GM19452 (cell line): Measurements from ENCODE around the gene PTH2.
A peak's percentile ranks its signal among the peaks of the same experiment; 100 is the strongest.
"Not testable (repeated sequence)": the region's sequence is repeated elsewhere in the genome, so short reads cannot be mapped to it uniquely, and the experiment has no call there.

Experiments used
- ATAC-seq: cut with Tn5 transposase; IDR thresholded peaks from one replicate; pipeline ENCODE4 v1.9.1; 2021; ENCODE audit not compliant: unreplicated experiment

The PTH2 gene, protein sequence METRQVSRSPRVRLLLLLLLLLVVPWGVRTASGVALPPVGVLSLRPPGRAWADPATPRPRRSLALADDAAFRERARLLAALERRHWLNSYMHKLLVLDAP

DNA sequence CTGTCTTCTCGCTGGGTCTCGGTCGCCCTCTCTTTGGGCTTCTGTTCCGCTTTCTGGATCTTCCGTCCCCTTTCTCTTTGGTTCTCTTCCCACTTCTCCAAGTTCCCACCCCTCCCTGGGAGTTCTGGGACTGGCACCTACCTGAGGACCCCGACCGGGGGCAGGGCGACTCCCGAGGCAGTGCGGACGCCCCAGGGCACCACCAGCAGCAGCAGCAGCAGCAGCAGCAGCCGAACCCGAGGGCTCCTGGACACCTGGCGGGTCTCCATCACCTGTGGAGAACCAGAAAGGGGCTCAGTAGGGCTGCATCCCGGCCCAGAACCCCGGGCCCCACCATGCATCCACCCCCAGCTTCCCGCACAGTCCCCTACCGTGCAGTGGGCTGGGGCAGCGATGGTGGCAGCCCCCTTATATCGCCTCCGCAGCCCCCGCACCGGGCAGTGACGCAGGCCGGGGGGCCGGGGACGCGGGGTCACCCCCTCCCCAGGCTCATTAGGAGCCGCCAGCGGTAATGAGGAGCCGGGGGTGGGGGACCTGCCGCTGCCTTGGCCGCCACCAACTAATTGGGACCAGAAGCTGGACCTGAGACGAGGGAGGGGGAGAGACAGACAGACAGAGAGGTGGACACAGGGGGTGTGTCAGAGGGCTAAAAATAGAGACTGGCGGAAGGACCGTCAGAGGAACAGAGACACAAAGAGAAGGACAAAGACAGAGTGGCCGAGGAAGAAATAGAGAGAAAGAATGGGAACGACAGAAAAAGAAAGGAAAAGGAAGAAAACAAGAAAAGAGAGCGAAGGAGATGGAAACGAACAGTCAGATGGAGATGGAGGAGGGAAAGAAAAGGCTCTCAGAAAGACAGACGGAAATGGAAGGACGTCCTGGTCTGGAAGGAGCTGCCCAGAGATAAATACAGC, at the start of gene PTH2:
PTH2 (minus strand) TSS at position 371 of the 914 bp plus-strand sequence; CDS start at position 269, 102 bp downstream.
- ATAC-seq: no peak

DNA sequence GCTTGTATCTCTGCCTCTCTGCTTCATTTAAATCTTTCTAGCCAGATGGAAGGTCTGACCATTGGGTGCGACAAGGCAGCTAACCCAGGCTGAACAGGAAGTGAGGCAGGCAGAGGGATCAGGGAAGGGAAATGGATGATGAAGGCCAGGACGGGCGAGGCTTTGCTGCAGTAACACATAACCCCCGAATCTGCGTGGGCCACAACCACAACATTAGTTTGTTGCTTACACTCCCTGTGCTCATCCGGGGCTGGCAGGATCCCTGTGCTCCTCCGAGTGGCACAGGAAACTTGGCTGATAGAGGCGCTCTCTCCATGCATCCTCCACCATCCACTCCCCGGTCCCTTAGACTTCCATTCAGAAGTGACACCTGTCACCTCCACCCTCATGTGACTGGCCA, 49.7 kb upstream of the PTH2 start:
- no peak for ATAC-seq

DNA sequence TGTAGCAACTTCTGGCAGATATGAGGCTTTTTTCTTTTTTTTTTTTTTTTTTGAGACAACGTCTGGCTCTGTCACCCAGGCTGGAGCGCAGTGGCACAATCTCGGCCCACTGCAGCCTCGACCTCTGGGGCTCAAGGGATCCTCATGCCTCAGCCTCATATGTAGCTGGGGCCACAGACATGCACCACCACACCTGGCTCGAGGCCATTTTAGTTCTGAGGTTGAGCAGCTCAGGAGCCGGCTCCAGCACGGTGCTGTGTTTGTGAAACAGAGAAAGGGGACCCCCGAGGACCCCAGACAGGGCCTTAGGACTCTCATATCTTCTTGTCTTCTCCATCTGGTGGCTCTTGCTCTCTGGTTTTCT, 47.4 kb upstream of the PTH2 start:
- no peak for ATAC-seq

DNA sequence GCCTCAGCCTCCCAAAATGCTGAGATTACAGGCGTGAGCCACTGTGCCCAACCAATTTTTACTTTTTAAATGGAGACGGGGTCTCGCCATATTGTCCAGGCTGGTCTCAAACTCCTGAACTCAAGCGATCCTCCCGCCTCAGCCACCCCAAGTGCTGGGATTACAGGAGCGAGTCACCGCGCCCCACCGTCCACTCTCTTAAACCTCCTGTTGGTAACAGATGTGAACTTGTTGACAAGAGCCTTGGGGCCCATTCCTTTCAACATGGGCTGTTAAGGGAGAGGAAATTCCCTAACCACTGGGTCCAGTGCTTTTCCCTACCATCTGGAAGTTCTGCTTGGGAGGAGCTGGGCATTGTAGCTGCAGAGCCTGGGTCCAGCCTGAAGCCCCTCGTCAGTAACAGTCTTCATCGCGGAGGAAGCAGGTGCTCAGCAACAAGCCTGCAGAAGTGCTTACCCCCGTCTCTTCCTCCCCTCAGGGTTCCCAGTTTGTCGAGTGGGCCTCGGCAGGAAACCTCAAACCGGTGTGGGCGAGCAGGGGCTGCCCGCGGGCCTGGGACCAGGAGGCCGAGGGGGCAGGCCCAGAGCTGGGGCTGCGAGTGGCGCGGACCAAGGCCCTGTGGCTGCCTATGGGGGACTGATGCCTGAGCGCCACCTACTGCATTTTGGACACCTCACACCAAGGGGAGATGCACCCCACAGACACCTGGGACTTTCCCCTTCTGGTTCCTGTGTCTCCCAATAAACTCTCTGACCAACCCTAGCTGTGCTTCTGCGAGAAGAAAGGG, 46.8 kb upstream of the PTH2 start:
- no peak for ATAC-seq

DNA sequence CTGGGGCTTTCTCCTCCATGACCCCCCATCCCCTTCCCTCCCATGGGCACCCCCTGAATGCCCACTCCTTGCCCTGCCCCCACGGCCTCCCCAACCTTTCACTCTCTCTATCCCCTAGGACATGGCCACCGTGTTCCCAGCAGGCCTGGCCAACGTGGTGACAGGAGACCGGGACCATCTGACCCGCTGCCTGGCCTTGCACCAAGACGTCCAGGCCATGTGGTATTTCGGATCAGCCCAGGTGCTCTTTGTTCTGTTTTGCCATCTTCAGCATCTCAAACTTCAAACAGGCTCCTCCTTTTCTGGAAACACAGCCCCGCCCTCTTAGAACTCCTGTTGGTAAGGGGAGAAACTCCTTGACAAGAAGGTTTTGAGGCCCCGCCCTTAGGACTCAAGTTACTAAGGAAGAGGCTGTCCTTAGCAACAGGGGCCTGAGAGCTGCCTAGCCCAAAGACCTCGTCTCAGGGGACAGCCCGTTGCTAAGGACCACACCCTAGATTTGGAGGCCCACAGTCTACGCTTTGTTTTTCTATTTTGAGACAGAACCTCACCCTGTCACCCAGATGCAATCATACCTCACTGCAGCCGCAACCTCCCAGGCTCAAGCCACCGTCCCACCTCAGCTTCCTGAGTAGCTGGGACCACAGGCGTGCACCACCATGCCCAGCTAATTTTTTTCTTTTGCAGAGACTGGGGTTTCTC, 45.7 kb upstream of the PTH2 start:
- no peak for ATAC-seq

DNA sequence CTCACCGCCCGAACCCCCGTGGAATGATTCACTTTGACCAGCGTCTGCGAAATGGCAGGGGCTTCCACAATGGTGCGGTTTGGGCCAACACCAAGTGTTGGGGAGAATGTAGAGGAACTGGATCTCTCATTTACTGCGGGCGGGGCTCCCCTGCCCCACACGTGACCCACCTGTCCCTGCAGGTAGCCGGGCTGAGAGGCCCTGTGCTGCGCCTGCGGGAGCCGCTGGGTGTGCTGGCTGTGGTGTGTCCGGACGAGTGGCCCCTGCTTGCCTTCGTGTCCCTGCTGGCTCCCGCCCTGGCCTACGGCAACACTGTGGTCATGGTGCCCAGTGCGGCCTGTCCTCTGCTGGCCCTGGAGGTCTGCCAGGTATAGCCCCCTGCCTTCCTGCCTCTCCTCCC, 45.0 kb upstream of the PTH2 start:
- no peak for ATAC-seq

DNA sequence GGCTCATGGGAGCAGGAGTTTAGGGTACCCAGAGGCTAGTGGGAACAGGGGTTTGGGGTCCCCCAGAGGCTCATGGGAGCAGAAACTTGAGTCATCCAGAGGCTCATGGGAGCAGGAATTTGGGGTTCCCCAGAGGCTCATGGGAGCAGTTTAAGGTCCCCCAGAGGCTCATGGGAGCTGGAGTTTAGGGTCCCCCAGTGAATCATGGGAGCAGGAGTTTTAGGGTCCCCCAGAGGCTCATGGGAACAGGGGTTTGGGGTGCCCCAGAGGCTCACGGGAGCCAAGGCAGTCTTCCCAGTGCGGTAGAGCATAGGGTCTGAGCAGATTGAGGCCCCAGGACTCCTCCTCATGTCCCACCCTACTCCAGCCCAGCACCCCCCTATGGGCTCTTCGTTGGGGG, 42.1 kb upstream of the PTH2 start:
- ATAC-seq: no peak

DNA sequence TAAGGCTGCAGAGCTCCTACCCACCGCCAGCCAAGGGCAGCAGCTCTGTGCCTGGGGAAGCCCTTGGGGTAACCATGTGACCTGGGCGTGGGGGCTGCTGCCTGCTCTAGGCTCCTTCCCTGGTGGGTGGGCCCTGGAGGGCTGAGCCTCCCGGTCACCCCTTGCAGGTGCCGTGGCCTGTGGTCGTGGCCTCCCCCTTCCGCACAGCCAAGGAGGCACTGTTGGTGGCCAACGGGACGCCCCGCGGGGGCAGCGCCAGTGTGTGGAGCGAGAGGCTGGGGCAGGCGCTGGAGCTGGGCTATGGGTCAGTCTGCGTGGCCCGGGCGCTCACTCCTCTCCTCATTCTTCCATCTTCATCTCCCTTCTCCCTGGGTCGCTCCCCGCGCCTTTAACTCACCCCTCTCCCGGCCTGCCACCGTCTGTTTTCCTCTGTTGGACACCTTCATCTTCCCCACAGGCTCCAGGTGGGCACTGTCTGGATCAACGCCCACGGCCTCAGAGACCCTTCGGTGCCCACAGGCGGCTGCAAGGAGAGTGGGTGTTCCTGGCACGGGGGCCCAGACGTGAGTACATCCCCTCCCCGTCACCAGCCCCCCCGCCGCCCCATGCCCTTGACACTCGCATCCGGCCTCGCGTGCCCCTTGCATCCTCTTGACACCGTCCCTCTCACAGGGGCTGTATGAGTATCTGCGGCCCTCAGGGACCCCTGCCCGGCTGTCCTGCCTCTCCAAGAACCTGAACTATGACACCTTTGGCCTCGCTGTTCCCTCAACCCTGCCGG, 40.9 kb upstream of the PTH2 start:
- no peak for ATAC-seq

DNA sequence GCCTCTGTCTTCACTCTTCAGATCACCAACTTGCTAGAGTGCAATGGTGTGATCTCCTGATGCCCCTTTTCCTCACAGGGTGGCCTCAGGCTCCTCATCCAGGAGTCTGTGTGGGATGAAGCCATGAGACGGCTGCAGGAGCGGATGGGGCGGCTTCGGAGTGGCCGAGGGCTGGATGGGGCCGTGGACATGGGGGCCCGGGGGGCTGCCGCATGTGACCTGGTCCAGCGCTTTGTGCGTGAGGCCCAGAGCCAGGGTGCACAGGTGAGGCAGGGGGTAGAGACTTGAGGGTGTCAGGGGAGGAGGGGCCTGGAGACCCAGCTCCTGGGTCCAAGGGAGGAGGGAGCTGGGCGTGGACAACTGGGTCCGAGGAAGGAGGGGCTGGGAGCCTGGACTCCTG, 39.3 kb upstream of the PTH2 start:
- no peak for ATAC-seq

DNA sequence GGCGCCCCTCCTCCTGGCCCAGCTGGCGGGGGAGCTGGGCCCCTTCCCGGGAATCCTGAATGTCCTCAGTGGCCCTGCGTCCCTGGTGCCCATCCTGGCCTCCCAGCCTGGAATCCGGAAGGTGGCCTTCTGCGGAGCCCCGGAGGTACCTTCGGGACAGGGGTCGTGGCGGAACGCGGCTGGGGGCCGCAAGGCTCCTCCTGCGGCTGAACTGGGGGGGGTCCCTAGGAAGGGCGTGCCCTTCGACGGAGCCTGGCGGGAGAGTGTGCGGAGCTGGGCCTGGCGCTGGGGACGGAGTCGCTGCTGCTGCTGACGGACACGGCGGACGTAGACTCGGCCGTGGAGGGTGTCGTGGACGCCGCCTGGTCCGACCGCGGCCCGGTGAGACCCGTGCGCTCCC, 38.4 kb upstream of the PTH2 start:
- ATAC-seq: no peak

DNA sequence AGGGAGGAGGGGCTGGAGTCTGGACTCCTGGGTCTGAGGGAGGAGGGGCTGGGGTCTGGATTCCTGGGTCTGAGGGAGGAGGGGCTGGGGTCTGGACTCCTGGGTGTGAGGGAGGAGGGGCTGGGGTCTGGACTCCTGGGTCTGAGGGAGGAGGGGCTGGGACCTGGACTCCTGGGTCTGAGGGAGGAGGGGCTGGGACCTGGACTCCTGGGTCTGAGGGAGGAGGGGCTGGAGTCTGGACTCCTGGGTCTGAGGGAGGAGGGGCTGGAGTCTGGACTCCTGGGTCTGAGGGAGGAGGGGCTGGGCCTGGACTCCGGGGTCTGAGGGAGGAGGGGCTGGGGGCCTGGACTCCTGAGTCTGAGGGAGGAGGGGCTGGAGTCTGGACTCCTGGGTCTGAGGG, 37.9 kb upstream of the PTH2 start:
- ATAC-seq: not testable (repeated sequence)

DNA sequence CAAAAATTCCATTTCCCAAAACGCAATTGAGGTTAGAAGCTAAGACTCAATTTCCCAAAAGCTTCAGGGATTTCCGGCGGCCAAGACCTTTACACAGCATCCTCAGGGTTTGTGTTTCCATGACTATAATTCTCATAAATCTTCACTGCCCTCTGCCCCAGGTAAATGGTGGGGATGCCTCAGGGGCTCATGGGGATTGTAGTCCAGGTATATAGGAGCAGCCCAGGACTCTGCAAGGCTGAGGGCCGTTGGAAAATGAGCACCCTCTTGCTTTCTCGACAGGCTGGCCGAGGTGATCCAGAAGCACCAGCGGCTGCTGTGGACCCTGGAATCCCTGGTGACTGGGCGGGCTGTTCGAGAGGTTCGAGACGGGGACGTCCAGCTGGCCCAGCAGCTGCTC, 36.1 kb upstream of the PTH2 start:
- ATAC-seq: no peak

DNA sequence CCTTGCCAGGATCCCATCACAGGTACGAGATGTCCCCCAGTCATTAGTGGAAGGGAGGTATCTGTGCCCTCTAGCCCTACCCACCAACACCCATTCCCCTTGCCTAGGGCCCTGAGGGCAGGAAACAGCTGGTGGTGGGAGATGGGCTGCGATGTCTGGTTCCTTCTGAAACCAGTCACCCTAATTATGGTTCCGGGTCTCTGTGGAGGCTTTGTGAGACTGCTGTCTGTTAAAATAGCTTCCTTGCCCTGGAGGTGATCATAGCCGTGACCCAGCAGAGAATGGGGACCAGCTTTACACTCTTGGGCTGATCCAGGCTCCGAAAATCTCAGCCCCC, 35.3 kb upstream of the PTH2 start:
- no peak for ATAC-seq

DNA sequence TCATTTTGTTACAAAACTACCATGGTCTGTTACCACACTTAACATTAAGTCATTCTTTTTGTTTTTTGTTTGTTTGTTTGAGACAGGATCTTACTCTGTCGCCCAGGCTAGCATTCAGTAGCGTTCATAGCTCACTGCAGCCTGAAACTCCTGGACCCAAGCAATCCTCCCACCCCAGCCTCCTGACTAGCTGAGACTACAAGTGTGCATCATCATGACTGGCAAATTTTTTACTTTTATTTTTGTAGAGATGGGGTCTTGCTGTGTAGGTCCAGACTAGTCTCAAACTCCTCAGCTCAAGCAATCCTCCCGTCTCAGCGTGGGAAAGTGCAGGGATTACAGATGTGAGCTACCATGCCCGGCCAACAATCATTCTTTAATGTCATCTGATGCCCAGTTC, 33.1 kb upstream of the PTH2 start:
- no peak for ATAC-seq

DNA sequence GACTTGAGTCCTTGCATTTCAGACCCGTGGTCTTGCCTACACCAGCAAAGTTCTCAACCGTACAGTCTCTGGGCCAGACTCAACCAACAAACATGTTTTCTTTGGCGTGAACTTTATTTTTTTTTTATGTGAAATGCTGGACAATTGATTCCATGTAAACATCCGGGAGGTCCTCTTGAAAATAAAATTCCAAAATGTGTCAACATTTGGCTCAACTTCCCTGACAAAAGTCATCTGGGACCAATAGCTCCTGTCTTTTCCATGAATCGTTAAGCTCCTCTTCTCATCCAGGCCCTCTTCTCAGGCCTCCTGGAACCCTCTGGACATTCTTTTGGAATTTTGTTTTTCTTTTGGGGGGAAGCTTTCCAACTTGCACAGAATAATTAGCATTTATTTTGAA, 32.5 kb upstream of the PTH2 start:
- no peak for ATAC-seq

DNA sequence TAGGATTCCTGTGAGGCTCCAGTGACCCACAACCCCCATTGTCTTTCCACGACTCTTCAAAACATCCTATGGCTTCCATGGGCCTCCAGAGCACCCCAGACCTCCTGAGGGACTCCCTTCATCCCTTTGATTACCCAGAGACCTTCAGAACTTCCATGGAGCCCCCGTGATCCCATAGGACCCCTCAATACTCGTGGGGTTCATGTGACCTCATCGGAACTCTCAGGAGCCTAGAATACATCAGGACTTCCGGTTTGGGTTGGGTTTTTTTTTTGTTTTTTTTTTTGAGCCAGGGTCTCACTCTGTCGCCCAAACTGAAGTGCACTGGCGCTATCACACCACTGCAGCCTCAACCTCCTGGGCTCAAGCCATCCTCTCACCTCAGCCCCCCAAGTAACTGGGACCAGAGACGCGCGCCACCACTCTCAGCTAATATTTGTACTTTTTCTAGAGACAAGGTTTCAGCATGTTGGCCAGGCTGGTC, 30.6 kb upstream of the PTH2 start:
- no peak for ATAC-seq

DNA sequence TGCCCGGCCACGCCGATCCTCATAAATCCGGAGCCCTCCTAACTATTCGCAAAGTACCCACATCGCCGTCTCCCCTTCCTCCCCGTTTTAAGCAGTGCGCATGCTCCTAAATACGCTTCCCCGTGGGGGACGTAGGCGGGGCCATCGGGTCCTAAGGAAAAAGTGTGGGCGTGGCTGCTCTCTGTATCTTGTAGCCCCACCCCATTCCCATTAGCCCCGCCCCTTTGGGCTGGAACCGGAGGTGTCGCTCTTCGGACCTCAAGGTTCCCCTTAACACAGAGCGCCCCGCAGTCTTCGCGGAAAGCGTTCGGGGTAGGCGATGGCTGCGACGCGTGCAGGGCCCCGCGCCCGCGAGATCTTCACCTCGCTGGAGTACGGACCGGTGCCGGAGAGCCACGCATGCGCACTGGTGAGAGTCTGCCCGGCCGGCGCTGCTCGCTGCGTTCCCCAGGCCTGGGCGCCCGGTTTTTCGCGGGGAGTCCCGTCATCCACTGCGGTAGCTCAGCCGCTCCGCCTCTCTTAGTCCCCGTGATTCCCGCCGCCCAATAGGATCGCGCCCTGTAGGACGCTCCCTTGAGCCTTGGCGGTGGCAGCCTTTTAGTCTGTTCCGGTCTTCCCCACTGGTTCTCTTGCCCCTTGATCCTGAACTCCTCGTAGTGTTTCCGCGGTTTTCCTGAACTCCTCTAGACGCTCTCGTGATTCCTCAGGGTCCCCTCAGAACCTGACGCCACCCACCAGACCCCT, 29.9 kb upstream of the PTH2 start, which contains the start of gene ALDH16A1:
ALDH16A1 (plus strand) TSS at position 213 of the 744 bp plus-strand sequence; CDS start at position 320, 107 bp downstream.
- peak; percentile 88 for ATAC-seq

DNA sequence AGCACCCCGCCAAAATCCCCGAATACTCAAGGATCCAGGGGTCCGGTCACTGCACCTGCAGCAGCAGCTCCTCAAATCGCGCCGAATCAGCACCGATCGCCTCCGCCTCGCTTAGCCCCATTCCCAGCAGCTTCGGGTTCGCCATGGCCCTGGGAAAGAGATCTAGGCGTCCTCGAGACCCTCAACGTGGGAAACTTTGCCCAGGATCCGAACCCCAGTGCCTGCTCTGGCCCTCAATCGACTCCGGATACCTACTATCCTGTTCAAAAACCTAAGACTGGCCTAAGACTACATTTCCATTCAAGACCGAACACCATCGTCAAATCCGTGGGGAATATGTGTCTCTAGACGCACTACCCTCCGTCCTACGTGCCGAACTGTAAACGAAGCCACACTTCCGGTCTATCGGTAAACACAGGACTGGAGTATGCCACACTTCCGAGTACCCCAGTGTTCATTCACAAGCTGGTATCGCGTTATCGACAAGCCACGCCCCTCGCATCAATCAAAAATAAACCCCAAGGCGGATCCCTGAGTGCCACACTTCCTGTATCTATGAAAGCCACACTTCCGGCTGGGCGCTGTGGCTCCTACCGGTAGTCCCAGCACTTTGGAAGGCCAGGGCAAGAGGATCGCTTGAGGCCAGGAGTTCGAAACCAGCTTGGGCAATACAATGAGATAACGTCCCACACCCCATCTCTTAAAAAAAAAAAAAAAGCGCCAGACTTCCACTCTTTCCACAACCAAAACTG, 28.4 kb upstream of the PTH2 start, which contains the start of gene PIH1D1:
PIH1D1 (minus strand) TSS at position 385 of the 752 bp plus-strand sequence; CDS start at position 145, 240 bp downstream.
- peak; percentile 54 for ATAC-seq

DNA sequence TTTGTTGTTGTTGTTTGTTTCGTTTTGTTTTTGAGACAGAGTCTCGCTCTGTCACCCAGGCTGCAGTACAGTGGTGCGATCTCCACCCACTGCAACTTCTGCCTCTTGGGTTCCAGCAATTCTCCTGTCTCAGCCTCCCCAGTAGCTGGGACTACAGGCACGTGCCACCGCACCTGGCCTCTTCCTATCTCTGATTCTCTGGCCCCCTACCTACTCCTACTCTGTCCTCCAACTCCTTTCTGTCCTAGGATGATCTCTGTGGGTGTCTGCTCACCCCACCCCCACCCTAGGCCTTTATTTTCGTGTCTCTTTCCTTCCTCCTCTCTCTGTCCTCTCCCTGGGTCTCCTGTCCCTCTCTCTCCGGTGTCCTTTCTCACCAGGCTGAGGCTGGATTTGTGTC, 27.2 kb upstream of the PTH2 start:
- ATAC-seq: no peak
